ENCODE results near the gene BRD3OS. TPM values are rescaled to one million over a fixed set of nuclear protein-coding genes. Genes with fewer than 3 reads are reported as not detected.

BRD3OS gene
- total and polyA plus RNA-seq, 2 of the 13 experiments (the other 11 are each of a cell fraction or from before 2014, with no cell fraction given) = 4.9 to 5.7 TPM

DNA sequence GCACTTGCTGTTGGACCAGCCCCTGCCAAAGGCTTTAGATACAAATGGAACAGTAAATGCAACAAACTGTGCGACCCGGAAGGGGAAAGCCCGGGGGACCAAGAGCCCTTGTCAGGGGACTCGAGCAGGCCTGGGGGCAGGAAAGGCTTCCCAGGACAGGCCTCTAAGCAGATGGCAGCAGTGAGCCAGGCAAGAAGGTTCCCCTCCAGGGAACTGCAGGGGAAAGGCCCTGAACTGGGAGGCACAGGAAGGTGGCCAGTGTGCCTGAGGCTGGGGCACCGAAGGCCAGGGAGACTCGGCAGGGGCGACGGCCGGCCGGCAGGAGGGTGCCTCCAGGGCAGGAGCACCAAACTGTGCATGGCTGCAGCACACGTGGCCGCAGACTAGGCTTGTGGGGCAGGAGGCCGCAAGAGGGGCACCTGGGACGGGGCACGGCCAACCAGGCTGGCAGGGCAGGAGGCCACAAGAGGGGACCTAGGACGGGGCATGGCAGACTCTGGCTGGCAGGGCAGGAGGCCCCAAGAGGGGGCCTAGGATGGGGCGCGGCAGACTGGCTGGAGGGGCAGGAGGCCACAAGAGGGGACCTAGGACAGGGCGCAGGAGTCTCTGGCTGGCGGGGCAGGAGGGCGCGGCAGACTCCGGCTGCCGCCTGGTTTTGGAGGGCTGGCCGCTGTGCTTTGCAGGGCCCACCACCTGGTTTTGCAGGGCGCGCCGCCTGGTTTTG lies 43.2 kb upstream of the BRD3OS start (continued):
- TF ChIP-seq, protein P1, sequence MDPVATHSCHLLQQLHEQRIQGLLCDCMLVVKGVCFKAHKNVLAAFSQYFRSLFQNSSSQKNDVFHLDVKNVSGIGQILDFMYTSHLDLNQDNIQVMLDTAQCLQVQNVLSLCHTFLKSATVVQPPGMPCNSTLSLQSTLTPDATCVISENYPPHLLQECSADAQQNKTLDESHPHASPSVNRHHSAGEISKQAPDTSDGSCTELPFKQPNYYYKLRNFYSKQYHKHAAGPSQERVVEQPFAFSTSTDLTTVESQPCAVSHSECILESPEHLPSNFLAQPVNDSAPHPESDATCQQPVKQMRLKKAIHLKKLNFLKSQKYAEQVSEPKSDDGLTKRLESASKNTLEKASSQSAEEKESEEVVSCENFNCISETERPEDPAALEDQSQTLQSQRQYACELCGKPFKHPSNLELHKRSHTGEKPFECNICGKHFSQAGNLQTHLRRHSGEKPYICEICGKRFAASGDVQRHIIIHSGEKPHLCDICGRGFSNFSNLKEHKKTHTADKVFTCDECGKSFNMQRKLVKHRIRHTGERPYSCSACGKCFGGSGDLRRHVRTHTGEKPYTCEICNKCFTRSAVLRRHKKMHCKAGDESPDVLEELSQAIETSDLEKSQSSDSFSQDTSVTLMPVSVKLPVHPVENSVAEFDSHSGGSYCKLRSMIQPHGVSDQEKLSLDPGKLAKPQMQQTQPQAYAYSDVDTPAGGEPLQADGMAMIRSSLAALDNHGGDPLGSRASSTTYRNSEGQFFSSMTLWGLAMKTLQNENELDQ (CRISPR knock-in tag; IDR thresholded peaks at IDR 0.05; ENCODE audit: borderline replicate concordance) = no peak
- TF ChIP-seq ZNF619 (CRISPR knock-in tag; IDR thresholded peaks at IDR 0.05) (no peak), HNRNPL (IDR thresholded peaks at IDR 0.05; ENCODE audit: low read depth, low read length) (0 out of 2 replicates have a peak, but pooled peaks have one; percentile 53), RAD51 (IDR thresholded peaks at IDR 0.05; ENCODE audit: borderline replicate concordance) (no peak), RBFOX2 (IDR thresholded peaks at IDR 0.05; ENCODE audit: low read depth, low read length) (0 out of 2 replicates have a peak, but pooled peaks have one; percentile 32)

DNA sequence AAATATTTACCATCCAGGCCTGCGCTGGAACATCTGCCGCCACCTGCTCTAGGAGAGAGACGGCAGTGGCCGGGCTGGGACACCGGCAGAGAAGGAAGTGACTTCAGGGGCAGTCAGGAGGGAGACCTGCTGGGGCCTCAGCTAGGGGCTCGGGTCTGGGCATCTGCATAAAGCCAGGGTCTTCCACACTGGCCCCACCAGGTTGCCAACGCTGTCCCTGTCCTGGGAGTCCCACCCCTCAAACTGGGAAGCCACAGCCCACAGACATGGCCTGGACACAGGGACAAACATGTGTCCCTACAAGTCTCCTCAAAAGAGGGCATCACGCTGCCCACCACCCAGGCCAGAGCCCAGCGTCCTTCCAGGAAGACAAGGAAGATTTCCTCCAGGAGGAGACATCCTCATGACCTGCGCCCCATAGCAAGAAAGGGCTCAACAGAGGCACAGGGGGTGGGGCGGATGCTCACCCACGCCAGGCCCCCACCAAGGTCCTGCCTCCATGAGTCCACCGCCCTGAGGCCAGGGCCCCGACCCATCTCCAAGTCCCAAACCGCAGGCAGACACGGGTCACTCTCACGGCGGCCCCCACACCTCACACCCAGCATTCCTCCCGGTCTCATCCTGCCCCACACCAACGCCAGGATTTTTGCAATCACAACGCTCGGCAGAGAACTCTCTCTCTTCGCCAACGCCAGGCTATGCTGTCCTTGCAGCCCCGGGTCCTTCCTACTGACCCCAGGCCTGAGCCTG lies 42.1 kb upstream of the BRD3OS start:
- H3K27me3 ChIP-seq (ENCODE audit: control insufficient read depth in 1 of 2, insufficient read depth in 2 of 2, low read length in 2 of 2) = no peaks in the 10 kb centered on the region
- H3K79me2 ChIP-seq (ENCODE audit: insufficient read depth, low read length) = peaks cover 94% of the 10 kb centered on the region
- peaks cover 4 to 16% of the 10 kb centered on the region in 2 experiments; a peak in 4 of 5 replicates for H3K36me3 ChIP-seq (replicated peaks in 1 of 2; ENCODE audit: control insufficient read depth in 1 of 2, insufficient read depth in 2 of 2, low read length in 2 of 2)
- no peaks in the 10 kb centered on the region for H3K9me3 ChIP-seq (ENCODE audit: low read length)
- peaks cover 66% of the 10 kb centered on the region for H3K4me1 ChIP-seq (ENCODE audit: insufficient read depth, low read length)
- ATAC-seq = no peak
- H3K4me3 ChIP-seq (replicated peaks in 1 of 3; ENCODE audit: insufficient read depth in 1 of 3, low read depth in 2 of 3, low read length in 3 of 3) = no peak overlapping the region
- no peak overlapping the region for H3K9ac ChIP-seq (ENCODE audit: insufficient read depth, low read depth, low read length)
- intact Hi-C loops (cut with micrococcal nuclease; ENCODE audit: unreplicated experiment) (no loop called here), in situ Hi-C loops (cut with HindIII; ENCODE audit: extremely low pct_ligation_motif_present, low pct_unique_long_range_greater_than_20kb) (no loop called here)
- H2AFZ ChIP-seq (ENCODE audit: low read length) = no peak overlapping the region
- peaks cover 33% of the 10 kb centered on the region for H4K20me1 ChIP-seq (ENCODE audit: insufficient read depth, low read length)
- no peak overlapping the region for H3K27ac ChIP-seq (ENCODE audit: extremely low read length, insufficient read depth, low read length)
- ChIA-PET CTCF (ENCODE audit: low intra/inter-chr PET ratio, low total read pairs) (no interaction called here), POLR2A (no interaction called here)
- WGBS (ENCODE audit: low lambda C conversion rate) = 90% methylated on average over 15 of the region's 25 CpGs
- no TSS peak for BruUV-seq (replicated peaks)
- no peak overlapping the region for H3K4me2 ChIP-seq (ENCODE audit: low read depth, low read length)
- DNase-seq (ENCODE audit: low spot score) = no peak
- no peak for FAIRE-seq
- TF ChIP-seq, protein P2, sequence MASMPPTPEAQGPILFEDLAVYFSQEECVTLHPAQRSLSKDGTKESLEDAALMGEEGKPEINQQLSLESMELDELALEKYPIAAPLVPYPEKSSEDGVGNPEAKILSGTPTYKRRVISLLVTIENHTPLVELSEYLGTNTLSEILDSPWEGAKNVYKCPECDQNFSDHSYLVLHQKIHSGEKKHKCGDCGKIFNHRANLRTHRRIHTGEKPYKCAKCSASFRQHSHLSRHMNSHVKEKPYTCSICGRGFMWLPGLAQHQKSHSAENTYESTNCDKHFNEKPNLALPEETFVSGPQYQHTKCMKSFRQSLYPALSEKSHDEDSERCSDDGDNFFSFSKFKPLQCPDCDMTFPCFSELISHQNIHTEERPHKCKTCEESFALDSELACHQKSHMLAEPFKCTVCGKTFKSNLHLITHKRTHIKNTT (CRISPR knock-in tag; IDR thresholded peaks at IDR 0.05) = no peak
- TF ChIP-seq, protein P3, sequence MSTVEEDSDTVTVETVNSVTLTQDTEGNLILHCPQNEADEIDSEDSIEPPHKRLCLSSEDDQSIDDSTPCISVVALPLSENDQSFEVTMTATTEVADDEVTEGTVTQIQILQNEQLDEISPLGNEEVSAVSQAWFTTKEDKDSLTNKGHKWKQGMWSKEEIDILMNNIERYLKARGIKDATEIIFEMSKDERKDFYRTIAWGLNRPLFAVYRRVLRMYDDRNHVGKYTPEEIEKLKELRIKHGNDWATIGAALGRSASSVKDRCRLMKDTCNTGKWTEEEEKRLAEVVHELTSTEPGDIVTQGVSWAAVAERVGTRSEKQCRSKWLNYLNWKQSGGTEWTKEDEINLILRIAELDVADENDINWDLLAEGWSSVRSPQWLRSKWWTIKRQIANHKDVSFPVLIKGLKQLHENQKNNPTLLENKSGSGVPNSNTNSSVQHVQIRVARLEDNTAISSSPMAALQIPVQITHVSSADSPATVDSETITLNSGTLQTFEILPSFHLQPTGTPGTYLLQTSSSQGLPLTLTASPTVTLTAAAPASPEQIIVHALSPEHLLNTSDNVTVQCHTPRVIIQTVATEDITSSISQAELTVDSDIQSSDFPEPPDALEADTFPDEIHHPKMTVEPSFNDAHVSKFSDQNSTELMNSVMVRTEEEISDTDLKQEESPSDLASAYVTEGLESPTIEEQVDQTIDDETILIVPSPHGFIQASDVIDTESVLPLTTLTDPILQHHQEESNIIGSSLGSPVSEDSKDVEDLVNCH (CRISPR knock-in tag; IDR thresholded peaks at IDR 0.05) = no peak
- no peak for TF ChIP-seq ZNF451 (CRISPR knock-in tag; IDR thresholded peaks at IDR 0.05)
- TF ChIP-seq ZNF598 (CRISPR knock-in tag; IDR thresholded peaks at IDR 0.05; ENCODE audit: borderline replicate concordance) = no peak
- TF ChIP-seq, protein P4, sequence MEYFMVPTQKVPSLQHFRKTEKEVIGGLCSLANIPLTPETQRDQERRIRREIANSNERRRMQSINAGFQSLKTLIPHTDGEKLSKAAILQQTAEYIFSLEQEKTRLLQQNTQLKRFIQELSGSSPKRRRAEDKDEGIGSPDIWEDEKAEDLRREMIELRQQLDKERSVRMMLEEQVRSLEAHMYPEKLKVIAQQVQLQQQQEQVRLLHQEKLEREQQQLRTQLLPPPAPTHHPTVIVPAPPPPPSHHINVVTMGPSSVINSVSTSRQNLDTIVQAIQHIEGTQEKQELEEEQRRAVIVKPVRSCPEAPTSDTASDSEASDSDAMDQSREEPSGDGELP (IDR thresholded peaks at IDR 0.05; ENCODE audit: borderline replicate concordance, low read depth) = no peak
- peak; percentile 62 for TF ChIP-seq AGO2 (optimal IDR thresholded peaks at IDR 0.05; ENCODE audit: low read depth, low read length)
